Sigmoid colon (tissue), 4 donors: ENCODE results near the gene INF2.

ENCODE experiments used
- EP300 ChIP-seq, 4 donors: sonication (generic); formaldehyde crosslinking; IDR thresholded peaks; one replicate each; pipeline ENCODE4 v1.6.1; 2017; ENCODE audit warnings: antibody characterized with exemption in 4 of 4
- POLR2A ChIP-seq, 2 donors: fragments of 450-650 bp; IDR thresholded peaks; one replicate each; pipeline ENCODE4 v1.6.1; 2016; ENCODE audit warnings: antibody characterized with exemption in 2 of 2, mild to moderate bottlenecking in 2 of 2, moderate library complexity in 2 of 2
- POLR2AphosphoS5 ChIP-seq, 4 donors: sonication (generic); formaldehyde crosslinking; IDR thresholded peaks; one replicate each; pipeline ENCODE4 v1.6.1; 2017; ENCODE audit warnings: antibody characterized with exemption in 4 of 4
- TF ChIP-seq, protein P1 (sequence below), 4 experiments: fragments of 450-650 bp in 3 of 4; fragments of 200-600 bp in 1 of 4; IDR thresholded peaks; one replicate each; pipeline ENCODE4 v1.5.1; 2016 to 2019; ENCODE audit warnings: antibody characterized with exemption in 4 of 4, mild to moderate bottlenecking in 3 of 4, moderate library complexity in 2 of 4

DNA sequence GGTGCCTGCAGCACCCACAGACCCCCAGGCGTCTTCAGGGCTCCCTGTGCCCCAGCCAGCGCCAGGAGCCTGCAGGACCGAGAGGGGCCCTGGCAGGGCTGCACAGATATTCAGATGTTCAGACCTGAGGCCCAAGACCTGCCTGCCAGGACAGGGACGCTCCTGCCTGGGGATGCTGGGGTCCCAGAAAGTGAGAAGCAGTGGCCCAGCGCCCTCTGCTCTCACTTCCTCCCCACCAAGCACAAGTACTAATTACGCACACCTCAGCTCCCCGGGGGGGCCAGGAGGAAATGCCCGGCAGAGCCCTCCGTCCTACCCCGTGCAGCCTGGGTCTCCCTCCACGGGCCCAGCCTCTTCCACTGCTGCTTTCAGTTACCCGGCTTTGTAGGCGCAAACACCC lies 28.8 kb upstream of the INF2 start:
- TF ChIP-seq, protein P1, sequence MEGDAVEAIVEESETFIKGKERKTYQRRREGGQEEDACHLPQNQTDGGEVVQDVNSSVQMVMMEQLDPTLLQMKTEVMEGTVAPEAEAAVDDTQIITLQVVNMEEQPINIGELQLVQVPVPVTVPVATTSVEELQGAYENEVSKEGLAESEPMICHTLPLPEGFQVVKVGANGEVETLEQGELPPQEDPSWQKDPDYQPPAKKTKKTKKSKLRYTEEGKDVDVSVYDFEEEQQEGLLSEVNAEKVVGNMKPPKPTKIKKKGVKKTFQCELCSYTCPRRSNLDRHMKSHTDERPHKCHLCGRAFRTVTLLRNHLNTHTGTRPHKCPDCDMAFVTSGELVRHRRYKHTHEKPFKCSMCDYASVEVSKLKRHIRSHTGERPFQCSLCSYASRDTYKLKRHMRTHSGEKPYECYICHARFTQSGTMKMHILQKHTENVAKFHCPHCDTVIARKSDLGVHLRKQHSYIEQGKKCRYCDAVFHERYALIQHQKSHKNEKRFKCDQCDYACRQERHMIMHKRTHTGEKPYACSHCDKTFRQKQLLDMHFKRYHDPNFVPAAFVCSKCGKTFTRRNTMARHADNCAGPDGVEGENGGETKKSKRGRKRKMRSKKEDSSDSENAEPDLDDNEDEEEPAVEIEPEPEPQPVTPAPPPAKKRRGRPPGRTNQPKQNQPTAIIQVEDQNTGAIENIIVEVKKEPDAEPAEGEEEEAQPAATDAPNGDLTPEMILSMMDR (IDR thresholded peaks at IDR 0.05): no peak
- TF ChIP-seq POLR2AphosphoS5 (IDR thresholded peaks at IDR 0.05) (no peak), POLR2A (IDR thresholded peaks at IDR 0.05) (no peak), EP300 (IDR thresholded peaks at IDR 0.05) (no peak)
